G401 (cell line): Measurements from ENCODE around the gene PADI4. TPM values are rescaled to one million over a fixed set of nuclear protein-coding genes. Genes with fewer than 3 reads are reported as not detected.

Experiments used
- DNase-seq: peaks from one replicate; pipeline ENCODE4 v3.0.0-alpha.2; 2015; ENCODE audit warnings: low spot score
- in situ Hi-C: cut with HindIII; loops from 2 replicates; pipeline ENCODE4 v1.10.0; 2016; ENCODE audit warnings: low sequenced_read_pairs, mixed read lengths
- total RNA-seq: library from RNA; depleted of rRNA; stranded (reverse); fragments of >200 nt; shearing (Covaris generic); gene quantifications from 2 replicates; pipeline ENCODE4 v1.2.3, GENCODE V29; 2014

PADI4 gene
- total RNA-seq, 1 experiment from 2014 or later: not detected

DNA sequence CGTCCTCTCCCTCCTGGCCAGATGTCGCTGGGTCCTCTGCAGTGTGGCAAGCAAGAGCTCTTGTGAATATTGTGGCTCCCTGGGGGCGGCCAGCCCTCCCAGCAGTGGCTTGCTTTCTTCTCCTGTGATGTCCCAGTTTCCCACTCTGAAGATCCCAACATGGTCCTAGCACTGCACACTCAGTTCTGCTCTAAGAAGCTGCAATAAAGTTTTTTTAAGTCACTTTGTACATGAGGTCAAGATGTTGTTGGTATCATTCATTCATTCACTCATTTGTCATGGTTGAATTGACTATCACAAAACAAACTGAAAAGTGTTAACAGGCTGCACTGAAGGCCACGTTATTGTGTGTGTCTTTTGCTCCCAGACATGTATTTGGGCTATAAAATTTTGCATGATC is 55.8 kb downstream of the PADI4 start:
- in situ Hi-C loops: no loop called here
- DNase-seq: no peak

DNA sequence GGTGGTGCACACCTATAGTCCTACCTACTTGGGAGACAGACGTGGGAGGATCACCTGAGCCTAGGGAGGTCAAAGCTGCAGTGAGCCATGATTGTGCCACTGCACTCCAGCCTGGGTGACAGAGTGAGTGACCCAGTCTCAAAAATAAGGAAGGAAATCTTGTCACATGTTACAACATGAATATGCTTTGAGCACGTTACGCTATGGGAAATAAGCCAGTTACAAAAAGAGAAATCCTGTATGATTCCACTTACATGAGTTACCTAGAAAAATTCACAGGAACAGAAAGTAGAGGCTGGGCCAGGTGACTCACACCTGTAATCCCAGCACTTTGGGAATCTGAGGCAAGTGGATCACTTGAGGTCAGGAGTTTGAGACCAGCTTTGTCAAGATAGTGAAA is 57.3 kb downstream of the PADI4 start:
- DNase-seq: no peak
- in situ Hi-C loops: no loop called here

- no peak for DNase-seq
- in situ Hi-C loops: no loop called here
These were observed 61.5 kb downstream of the PADI4 start for GRCh38 chr1:17369466-17369865.

GRCh38 chr1:17370618-17371017 is 62.6 kb downstream of the PADI4 start:
- in situ Hi-C loops: no loop called here
- DNase-seq: no peak

- DNase-seq: no peak
- in situ Hi-C loops: no loop called here
These were observed 63.9 kb downstream of the PADI4 start, which contains the start of gene PADI6 for GRCh38 chr1:17371896-17372295. Gene PADI6, plus strand, starts transcription at chr1:17372196. Its CDS starts 50 bp downstream, at chr1:17372246.

- no peak for DNase-seq
- in situ Hi-C loops: no loop called here
These were observed 65.0 kb downstream of the PADI4 start for GRCh38 chr1:17372955-17373354.

DNA sequence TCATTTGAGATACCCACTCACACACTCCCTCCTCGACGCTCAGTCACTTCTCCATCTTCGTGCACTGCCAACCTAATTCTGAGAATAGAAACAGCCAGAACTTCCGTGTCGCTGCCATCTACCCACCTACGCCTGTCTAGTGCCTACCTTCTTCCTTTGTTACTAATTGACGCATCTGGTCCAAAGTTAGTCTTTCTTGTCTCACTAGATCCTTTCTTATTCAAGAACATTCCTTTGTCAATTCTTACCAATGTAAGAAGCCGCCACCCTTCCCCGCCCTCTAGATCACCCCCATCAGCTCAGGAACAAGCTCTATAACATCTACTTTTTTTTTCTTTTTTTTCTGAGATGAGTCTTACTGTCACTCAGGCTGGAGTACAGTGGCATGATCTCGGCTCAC is 67.7 kb downstream of the PADI4 start:
- no peak for DNase-seq
- in situ Hi-C loops: no loop called here

DNA sequence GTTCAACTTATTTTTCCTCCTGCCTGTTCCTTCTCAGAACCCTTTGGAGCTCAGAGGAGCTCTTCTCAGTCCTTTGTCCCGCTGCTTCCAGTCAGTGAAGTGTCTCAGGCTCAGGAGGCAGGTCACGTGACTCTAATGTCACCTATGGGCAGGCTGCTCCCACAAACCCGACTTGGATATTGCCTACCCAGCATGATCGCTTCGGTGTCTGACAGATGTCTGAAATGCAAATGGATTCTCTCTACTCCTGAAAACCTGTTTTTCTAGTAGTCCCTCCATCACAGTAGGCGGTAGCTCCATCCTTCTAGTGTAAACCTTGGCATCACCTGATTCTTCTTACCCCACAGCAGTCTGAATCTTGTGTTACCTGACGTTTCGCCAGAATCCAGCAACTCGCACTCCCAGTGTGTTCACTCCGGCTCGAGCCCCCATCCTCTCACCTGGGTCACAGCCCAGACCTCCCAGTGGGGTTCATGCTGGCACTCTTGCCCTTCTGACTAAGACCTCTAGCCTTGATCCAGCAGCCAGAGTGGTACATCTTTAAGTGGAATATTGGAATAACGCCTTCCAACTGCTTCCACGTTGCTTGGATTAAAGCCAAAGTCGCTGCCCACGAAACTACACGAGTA is 69.4 kb downstream of the PADI4 start:
- in situ Hi-C loops: no loop called here
- DNase-seq: no peak

GRCh38 chr1:17381161-17381560 is 73.2 kb downstream of the PADI4 start:
- no peak for DNase-seq
- in situ Hi-C loops: no loop called here

DNA sequence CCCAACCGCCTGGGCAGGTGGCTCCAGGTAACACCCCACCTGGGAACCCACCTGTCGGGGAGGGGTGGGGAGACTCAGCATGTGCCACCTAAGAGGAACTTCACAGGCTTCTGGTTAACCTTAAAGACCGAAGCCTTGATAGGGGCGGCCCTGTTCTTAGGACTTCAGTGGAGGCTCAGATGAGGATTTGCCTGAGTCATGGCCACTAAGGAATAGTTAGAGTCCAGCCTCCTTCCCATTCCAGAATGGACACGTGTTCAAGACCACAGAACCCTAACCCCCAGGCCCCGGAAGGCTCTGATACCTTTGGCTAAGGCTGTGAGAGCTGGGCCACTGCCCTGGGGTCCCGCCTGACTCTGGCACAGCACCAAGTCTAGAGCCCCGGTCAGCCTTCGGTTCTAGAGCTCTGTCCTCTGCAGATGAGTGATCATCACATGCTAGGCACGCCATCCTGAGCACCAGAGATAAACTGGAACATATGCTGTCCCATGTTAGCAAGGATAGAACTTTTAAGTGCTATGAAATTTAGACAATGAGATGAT is 84.3 kb downstream of the PADI4 start:
- no peak for DNase-seq
- in situ Hi-C loops: no loop called here

GRCh38 chr1:17393230-17393629 is 85.2 kb downstream of the PADI4 start:
- in situ Hi-C loops: no loop called here
- DNase-seq: no peak

- no peak for DNase-seq
- in situ Hi-C loops: no loop called here
These were observed 90.1 kb downstream of the PADI4 start for GRCh38 chr1:17397910-17398695.

DNA sequence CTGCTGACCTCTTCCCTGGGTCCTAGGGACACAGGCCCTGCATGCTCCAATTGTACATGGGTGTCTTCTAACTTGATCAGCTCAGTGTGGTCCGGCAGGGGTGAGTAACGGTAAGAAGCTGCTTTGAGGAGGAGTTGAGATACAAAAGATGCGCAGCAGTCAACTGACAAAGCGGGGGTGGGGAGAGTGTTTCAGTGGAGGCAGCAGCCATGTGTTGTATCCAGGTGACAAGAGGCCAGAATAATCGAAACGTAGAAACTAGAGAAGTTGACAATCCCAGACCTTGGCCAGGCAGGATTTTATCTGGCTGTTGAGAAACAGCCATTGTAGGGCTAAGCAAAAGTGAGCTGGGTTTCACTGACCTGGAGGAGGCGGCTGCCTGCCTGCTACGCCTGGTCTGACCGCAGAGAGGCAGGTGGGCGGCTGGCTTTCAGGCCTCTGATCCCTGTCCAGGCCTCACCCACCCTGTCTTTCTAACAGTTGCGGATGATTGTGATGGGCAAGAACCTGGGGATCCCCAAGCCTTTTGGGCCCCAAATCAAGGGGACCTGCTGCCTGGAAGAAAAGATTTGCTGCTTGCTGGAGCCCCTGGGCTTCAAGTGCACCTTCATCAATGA is 92.8 kb downstream of the PADI4 start:
- in situ Hi-C loops: no loop called here

GRCh38 chr1:17401841-17402240 is 93.8 kb downstream of the PADI4 start:
- in situ Hi-C loops: no loop called here
- DNase-seq: no peak

More for the DNA sequence above, 92.8 kb downstream of the PADI4 start:
- no peak for DNase-seq

DNA sequence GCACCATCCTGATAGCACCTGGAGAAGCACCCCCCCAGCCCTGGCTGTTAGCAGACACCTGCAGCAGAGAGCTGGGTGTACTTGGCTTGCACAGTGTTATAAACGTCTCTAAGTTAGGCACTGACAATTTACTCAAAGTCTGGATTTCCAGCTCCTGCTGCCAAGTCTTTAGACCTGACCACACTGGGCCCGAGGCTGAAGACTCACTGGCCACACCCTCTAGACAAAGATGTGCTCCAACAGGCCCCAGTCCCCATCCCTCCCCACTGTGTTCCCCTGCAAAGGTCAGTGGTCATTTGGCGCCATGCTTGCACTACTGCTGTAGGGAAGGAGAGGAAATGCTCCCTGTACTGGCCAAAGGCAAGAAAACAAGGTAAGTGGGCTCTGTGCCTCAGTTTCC is 95.1 kb downstream of the PADI4 start:
- in situ Hi-C loops: no loop called here

GRCh38 chr1:17404034-17404684 is 96.2 kb downstream of the PADI4 start:
- no peak for DNase-seq
- in situ Hi-C loops: no loop called here

More for the DNA sequence above, 95.1 kb downstream of the PADI4 start:
- DNase-seq: no peak

DNA sequence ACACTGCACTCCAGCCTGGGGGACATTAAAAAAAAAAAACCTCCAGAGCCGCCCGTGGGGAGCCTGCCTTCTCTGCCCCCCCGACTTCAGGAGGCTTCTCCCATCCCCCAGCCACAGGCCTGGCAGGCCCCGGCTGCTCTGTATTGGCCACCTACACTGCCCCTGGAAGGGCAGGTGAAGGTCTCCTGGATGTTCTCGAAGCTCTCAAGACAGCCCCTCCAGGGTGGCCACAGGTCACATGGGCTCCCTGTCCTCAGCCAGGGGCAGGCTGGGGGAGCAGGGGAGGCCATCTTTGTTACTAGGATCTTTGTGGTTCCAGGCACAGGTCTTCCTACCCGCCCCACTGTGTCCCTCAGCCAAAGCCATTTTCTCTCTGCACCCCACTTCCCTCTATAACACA is 96.8 kb downstream of the PADI4 start:
- in situ Hi-C loops: no loop called here
- no peak for DNase-seq

DNA sequence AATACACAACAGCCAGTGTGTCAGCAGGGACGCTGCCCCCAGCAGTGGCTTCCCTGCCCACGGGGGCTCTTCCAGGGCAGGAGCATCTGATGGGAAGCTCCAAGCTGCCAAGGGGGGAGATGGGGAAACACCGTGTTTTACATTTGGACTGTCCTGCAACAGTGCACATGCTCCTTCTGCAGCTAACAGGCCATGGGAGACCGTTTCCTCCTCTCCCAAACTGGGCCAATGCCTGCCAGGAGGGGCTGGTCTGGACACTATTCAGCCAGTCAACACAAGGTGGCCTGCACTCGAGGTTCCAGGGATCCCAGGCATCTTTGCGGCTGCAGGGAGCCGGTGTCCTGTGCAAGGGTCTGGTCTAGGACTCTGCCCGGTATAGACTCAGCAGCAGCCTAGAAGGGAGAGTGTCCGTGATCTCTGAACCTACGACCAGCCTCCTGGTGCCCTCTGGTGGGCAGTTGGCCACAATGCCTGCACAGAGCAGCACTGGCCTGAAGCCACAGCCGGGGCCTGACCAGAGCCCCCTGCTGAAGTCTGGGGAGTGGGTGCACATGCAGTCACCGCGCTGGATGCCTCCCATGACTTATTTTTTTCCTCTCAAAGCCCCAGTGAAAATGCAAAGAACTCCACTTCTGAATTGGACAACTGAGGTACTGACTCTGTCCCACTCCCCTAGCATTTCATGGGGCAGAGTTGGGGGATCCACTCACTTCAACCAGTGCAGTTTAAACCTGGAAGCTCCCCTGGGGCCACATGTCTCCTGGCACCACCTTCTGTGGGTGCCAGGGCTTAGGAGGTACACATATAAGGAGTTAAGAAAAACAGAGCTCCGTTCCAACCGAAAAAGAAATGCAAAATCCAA is 98.1 kb downstream of the PADI4 start:
- DNase-seq: peak; percentile 78
- in situ Hi-C loops: no loop called here
